ENCODE results near the gene FAM50B. TPM values are rescaled to one million over a fixed set of nuclear protein-coding genes. Genes with fewer than 3 reads are reported as not detected.

Gene FAM50B
- total RNA-seq, 1 donor from 2014 or later = 10.6 TPM

- TF ChIP-seq, protein P1, sequence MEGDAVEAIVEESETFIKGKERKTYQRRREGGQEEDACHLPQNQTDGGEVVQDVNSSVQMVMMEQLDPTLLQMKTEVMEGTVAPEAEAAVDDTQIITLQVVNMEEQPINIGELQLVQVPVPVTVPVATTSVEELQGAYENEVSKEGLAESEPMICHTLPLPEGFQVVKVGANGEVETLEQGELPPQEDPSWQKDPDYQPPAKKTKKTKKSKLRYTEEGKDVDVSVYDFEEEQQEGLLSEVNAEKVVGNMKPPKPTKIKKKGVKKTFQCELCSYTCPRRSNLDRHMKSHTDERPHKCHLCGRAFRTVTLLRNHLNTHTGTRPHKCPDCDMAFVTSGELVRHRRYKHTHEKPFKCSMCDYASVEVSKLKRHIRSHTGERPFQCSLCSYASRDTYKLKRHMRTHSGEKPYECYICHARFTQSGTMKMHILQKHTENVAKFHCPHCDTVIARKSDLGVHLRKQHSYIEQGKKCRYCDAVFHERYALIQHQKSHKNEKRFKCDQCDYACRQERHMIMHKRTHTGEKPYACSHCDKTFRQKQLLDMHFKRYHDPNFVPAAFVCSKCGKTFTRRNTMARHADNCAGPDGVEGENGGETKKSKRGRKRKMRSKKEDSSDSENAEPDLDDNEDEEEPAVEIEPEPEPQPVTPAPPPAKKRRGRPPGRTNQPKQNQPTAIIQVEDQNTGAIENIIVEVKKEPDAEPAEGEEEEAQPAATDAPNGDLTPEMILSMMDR (IDR thresholded peaks at IDR 0.05) = no peak
- intact Hi-C loops (cut with DNase I) = no loop called here
- H3K9me3 ChIP-seq = no peaks in the 10 kb centered on the region
- no peak overlapping the region for H3K27ac ChIP-seq
- no peaks in the 10 kb centered on the region for H3K4me1 ChIP-seq
- DNase-seq (no peak), ATAC-seq (no peak)
- no peaks in the 10 kb centered on the region for H3K27me3 ChIP-seq (ENCODE audit: low read depth)
- no peaks in the 10 kb centered on the region for H3K36me3 ChIP-seq
- H3K4me3 ChIP-seq = no peak overlapping the region
These were observed 44.7 kb downstream of the FAM50B start for GRCh38 chr6:3893917-3894316.

GRCh38 chr6:3894590-3895311 lies 45.6 kb downstream of the FAM50B start:
- H3K27me3 ChIP-seq (ENCODE audit: low read depth) = no peaks in the 10 kb centered on the region
- no peak overlapping the region for H3K27ac ChIP-seq
- H3K4me3 ChIP-seq = no peak overlapping the region
- H3K4me1 ChIP-seq = no peaks in the 10 kb centered on the region
- ATAC-seq (no peak), DNase-seq (no peak)
- no peaks in the 10 kb centered on the region for H3K9me3 ChIP-seq
- H3K36me3 ChIP-seq = no peaks in the 10 kb centered on the region
- TF ChIP-seq, protein P1 (IDR thresholded peaks at IDR 0.05) = no peak
- intact Hi-C loops (cut with DNase I) = no loop called here

- Histone ChIP-seq H3K36me3 (no peaks in the 10 kb centered on the region), H3K27me3 (ENCODE audit: low read depth) (no peaks in the 10 kb centered on the region), H3K27ac (no peak overlapping the region), H3K4me1 (no peaks in the 10 kb centered on the region), H3K4me3 (no peak overlapping the region), H3K9me3 (no peaks in the 10 kb centered on the region)
- ATAC-seq = no peak
- TF ChIP-seq, protein P1 (IDR thresholded peaks at IDR 0.05) = no peak
- DNase-seq = no peak
- intact Hi-C loops (cut with DNase I) = no loop called here
These were observed 46.1 kb downstream of the FAM50B start for GRCh38 chr6:3895312-3895653.

DNA sequence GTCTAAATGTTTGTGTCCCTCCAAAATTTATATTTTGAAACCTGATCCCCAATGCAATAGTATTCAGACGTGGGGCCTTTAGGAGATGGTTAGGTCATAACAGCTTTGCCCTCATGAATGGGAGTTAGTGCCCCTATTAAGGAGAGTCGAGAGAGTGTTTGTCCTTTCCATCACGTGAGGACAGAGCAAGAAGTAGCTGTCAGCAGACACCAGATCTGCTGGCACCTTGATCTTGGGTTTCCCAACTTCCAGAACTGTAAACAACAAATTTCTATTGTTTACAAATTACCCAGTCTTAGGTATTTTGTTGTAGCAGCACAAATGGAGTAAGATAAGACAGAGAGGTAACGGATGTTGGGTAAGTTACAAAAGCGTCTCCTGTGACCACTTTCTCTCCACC lies 46.6 kb downstream of the FAM50B start:
- Histone ChIP-seq H3K9me3 (no peaks in the 10 kb centered on the region), H3K4me1 (no peaks in the 10 kb centered on the region), H3K27ac (no peak overlapping the region), H3K27me3 (ENCODE audit: low read depth) (no peaks in the 10 kb centered on the region), H3K36me3 (no peaks in the 10 kb centered on the region), H3K4me3 (no peak overlapping the region)
- TF ChIP-seq, protein P1 (IDR thresholded peaks at IDR 0.05) = no peak
- DNase-seq (no peak), ATAC-seq (no peak)
- intact Hi-C loops (cut with DNase I) = no loop called here

DNA sequence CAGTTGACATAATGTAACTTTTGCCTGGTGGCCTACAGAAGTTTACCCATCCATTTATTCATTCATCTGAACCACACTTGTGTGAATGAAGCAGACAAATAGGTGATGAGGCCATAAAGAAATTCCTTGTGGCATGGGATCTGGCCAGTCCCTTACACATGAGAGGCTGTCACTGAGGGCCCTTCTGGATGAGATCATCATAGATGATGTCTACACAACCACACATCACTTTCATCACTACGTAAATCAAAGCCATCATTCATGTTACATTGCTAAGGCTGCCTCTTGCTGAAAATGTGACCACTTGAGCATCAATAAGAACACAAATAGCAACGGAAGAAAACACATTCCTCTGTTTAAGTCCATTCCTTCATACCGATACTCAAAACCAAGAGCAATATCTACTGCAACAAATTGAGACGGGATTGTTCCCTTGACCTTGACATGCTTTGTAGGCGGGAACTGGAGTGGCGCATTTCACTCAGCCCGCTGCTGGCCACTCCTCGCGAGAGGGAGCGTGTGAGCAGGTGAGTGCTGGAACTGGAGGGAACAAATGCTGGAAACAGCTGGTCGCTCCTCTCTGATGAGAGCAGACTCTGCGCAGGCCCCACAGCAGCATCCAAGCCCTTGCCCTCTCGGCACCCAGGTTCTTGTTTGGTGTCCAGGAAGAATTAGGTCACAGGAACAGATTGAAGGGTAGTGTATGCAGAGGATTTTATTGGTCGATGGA lies 49.3 kb downstream of the FAM50B start:
- no peaks in the 10 kb centered on the region for H3K9me3 ChIP-seq
- H3K27ac ChIP-seq = no peak overlapping the region
- no peak overlapping the region for H3K4me3 ChIP-seq
- intact Hi-C loops (cut with DNase I) = no loop called here
- TF ChIP-seq, protein P1 (IDR thresholded peaks at IDR 0.05) = no peak
- ATAC-seq (no peak), DNase-seq (no peak)
- no peaks in the 10 kb centered on the region for H3K4me1 ChIP-seq
- H3K36me3 ChIP-seq = no peaks in the 10 kb centered on the region
- H3K27me3 ChIP-seq (ENCODE audit: low read depth) = peaks cover 4% of the 10 kb centered on the region

Data from lower lobe of right lung (tissue), 2 donors.